GM12873 (cell line): ENCODE data around the gene BCAR3.

ENCODE experiments used
- CTCF ChIP-seq: IDR thresholded peaks from 2 replicates; pipeline ENCODE4 v1.5.1; 2012; ENCODE audit warnings: low read depth, mild to moderate bottlenecking, moderate library complexity, low read length, control low read depth; ENCODE audit not compliant: insufficient read depth; ENCODE audit errors: missing control alignments

The BCAR3 gene

GRCh38 chr1:93600663-93601062 lies 81.0 kb downstream of the BCAR3 start:
- TF ChIP-seq CTCF = no peak

GRCh38 chr1:93599479-93599878 lies 82.2 kb downstream of the BCAR3 start:
- TF ChIP-seq CTCF = no peak

DNA sequence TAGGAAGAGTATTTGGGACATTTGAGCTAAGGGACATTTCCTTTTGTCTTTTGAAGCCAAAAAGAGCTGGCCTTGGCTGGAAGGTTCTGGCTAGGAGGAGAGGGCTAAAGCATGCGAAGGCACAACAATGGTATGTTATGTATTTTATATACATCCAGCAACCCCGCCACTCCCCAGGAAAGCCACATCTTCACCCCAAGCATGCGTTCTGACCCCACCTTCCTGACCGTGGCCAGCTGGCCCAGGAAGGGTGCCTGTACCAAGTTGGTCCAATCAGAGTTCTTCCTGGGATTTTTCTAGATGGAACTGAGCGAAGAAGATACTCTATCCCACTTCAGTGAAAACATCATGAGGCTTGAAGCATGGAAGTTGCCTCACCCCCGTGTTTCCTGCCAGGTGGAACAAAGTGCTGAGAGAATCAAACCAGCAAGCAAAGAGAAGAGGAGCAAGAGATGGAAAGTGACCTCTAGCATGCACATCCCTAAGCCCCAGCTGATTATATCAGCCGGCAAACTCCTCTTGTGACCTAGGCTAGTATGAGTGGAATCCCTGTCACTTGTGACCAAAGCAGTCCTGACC lies 82.7 kb downstream of the BCAR3 start:
- TF ChIP-seq CTCF = no peak

DNA sequence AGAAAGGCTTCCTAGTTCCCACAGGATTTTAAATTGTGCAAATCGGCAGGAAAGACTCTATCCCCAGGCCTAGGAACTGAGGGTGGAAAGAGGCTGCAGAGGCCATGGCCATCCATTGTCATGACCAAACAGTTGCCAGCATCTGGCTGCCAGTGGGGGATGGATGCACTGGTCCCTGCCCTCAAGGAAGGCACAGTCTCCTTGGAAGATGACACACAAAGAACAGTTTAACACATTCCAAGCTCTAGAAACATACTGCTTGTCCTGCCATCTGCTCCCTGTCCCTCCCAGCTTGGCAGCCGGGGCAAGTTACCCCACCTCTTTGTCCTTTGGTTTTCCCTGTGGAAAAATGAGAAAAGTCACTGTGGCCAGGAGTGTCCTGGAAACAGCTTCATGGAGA lies 83.2 kb downstream of the BCAR3 start:
- TF ChIP-seq CTCF = no peak

DNA sequence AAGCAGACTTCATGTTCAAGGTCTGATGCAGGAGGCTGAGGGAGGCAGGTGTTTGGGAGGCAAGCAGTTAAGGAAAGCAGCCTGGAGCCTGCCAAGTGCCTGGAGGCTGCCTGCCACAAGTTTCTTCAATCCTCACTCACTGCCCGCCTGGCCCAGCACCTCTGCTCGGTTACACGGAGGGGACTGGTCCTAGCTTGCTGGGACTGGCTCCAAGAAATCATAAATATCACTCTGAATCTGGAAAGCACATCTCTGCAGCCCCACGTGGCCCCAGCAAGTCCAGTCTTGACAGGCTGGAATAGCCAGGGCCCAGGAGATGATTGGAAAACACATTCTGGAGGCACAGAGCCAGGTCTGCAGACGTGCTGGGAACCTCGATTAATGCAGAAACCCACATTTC lies 83.9 kb downstream of the BCAR3 start:
- TF ChIP-seq CTCF = no peak

- no peak for TF ChIP-seq CTCF
These were observed 85.1 kb downstream of the BCAR3 start for GRCh38 chr1:93596329-93597089.

DNA sequence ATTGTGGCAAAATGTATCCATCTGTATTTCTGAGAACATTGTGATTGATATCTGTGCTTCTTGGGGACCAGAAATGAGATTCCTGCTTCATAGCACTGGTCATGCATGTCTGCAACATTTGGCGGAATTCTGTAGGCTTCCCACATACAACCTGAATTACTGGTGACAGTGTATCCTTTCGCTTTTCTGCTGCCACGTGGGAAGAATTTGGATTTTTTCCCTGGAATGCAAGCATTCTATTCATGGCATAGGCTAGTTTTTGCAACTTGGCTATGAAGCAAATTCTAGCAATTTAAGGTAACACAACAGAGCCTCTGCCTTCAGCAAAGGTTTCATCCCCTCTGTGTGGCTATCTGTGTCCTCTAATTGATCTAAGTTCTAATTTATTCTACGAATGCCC lies 85.9 kb downstream of the BCAR3 start:
- TF ChIP-seq CTCF = no peak
